ENCODE data around the gene LEF1. TPM values are rescaled to one million over a fixed set of nuclear protein-coding genes. Genes with fewer than 3 reads are reported as not detected.

The LEF1 gene
- total and polyA plus RNA-seq, 2 of the 8 experiments (the other 6 are each of a cell fraction or from before 2014, with no cell fraction given) = 2.6 to 5.2 TPM

- TF ChIP-seq GTF2F1 (IDR thresholded peaks at IDR 0.05; ENCODE audit: borderline replicate concordance, low read depth, low read length) (no peak), KDM4A (IDR thresholded peaks at IDR 0.05; ENCODE audit: low read depth, low read length, severe bottlenecking) (no peak), POLR2AphosphoS5 (IDR thresholded peaks at IDR 0.05; ENCODE audit: low read depth, low read length) (no peak), RFX5 (IDR thresholded peaks at IDR 0.05; ENCODE audit: borderline replicate concordance, low read depth, low read length) (no peak), HDAC6 (IDR thresholded peaks at IDR 0.05; ENCODE audit: low read depth, low read length) (no peak), EZH2 (IDR thresholded peaks at IDR 0.05; ENCODE audit: low read depth, low read length, severe bottlenecking) (no peak), TBP (IDR thresholded peaks at IDR 0.05; ENCODE audit: low read depth, low read length) (no peak)
Measured at GRCh38 chr4:108110450-108110849, 58.3 kb downstream of the LEF1 start (continued).

Measured in H1 (cell line).